Measurements from ENCODE around the gene ZBED2.
"Not testable (repeated sequence)": the region's sequence is repeated elsewhere in the genome, so short reads cannot be mapped to it uniquely, and the experiment has no call there.

DNA sequence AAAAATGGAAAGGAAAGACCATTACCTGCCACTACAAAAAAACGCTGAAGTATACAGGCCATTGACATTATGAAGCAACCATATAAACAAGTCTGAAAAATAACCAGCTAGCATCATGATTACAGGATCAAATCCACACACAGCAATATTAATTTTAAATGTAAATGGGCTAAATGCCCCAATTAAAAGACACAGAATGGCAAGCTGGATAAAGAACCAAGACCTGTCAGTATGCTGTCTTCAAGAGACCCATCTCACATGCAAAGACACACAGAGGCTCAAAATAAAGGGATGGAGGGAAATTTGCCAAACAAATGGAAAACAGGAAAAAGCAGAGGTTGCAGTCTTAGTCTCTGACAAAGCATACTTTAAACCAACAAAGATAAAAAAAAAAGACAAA is 33.9 kb upstream of the ZBED2 start:
- not testable (repeated sequence) for TF ChIP-seq POLR2A (IDR thresholded peaks at IDR 0.05)
- TF ChIP-seq, protein P1, sequence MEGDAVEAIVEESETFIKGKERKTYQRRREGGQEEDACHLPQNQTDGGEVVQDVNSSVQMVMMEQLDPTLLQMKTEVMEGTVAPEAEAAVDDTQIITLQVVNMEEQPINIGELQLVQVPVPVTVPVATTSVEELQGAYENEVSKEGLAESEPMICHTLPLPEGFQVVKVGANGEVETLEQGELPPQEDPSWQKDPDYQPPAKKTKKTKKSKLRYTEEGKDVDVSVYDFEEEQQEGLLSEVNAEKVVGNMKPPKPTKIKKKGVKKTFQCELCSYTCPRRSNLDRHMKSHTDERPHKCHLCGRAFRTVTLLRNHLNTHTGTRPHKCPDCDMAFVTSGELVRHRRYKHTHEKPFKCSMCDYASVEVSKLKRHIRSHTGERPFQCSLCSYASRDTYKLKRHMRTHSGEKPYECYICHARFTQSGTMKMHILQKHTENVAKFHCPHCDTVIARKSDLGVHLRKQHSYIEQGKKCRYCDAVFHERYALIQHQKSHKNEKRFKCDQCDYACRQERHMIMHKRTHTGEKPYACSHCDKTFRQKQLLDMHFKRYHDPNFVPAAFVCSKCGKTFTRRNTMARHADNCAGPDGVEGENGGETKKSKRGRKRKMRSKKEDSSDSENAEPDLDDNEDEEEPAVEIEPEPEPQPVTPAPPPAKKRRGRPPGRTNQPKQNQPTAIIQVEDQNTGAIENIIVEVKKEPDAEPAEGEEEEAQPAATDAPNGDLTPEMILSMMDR (IDR thresholded peaks at IDR 0.05) = not testable (repeated sequence)

Data from body of pancreas (tissue), 4 donors.